IPS-NIHi7 (cell line): ENCODE measurements around the gene PNMA6F.
"Not testable (repeated sequence)": the region's sequence is repeated elsewhere in the genome, so short reads cannot be mapped to it uniquely, and the experiment has no call there.

Source experiments
- DNase-seq: peaks from one replicate; pipeline ENCODE4 v3.0.0; 2012; ENCODE audit warnings: mixed read lengths; ENCODE audit errors: extremely low spot score

Gene PNMA6F

DNA sequence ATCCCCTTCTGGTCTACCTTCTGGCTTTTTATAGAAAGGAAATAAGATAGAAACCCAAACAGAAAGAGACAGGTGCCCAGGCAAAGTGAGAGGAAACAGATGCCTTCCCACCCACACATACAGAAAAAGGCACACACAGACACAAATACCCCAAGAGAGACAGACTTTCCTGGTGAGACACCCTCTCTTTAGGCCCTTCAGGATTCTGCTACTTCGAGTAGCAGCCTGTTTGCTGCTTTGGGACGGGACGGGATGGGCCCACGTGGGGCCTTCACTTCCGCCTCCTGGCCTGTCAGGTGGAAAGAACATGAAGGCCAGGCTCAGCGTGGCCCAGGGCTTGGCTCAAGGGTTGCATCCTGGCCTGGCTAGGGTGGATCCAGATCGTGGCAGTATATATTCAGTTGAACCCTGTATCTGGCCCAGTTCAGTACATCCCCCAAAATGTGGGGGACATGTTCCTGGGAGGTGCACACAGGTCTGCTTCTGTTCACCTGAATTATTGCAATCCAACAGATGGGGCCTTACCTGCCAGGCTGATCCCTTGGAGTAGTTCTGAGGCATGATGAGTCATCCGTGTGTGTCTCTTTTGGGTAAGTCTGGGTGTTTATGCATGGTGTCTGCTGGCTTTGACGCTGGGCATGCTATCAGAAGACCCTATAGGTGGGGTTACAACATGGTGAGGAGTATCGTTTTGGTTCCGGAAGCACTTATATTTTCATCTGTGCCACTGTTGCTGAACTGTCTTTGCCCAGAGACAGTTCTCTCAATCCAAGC lies 14.7 kb upstream of the PNMA6F start:
- no peak for DNase-seq

DNA sequence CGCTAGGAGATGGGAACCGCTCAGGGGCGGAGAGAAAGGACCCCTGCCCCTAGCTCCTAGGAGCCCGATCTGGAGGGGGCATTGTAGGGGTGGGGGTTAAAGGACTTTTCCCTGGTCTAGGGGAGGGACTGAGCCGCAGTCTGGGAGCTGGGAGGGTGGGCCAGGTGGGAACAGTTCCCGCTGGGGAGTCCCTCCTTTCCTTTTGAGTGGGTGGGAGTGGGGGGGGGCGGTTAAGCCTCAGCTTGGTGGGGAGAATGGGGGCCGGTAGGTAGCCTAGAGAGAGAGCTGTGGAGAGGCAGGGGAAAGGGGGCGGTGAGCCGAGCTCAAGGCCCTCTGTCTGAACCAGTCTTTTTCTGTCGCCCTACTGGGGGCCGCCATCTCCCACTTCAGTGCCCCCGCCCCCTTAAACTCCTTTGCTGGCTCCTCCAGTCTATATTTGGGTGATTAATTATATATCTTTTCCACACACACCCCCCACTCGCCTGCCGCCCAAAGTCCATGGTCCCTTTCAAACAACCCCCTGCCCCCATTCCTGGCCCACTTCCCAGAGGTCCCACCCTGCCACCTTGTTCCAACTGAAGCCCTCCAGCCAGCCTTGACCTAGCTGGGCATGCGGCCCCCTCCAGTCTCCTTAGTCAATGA lies 13.2 kb upstream of the PNMA6F start:
- DNase-seq: no peak

DNA sequence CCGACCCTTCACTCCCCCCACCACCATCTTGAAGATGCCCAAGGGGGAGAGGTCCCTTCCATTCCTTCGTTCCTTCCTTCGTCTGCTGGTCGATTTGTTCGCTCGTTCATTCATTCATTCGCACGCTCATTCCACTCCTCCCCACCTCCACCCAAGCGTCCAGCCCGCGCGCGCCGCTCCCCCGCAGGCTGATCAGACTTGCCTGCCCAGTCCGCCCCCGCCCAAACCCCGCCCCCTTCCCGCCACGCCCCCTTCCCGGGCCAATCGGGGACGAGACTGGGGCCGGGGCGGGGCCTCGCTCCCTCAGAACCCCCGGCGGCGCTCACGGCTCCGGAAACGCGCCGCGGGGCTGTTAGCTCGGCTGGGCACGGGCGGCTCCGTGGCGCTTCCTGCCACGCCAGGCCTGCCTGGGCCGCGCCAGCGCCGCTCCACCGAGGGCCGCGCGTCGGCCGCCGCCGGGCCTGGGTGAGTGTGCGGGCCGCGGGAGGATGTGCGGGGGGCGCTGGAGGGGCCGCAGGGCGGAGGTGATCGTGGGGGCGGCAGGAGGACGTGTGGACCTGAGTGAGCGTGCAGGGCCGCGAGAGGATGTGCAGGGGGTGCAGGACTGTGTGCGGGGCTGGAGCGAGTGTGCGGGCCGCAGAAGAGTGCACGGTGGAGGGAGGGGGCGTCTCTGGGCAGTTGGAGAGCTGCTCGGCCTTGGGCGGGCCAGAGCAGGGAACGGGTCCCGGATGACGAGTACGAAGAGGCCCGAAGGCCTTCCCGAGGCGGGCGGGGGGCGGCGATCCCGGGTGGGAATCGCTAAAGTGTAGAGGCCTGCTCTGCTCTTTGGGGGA lies 12.5 kb upstream of the PNMA6F start, which contains the start of gene ZNF275:
TSS of gene ZNF275 (plus strand) at position 333 of the 833 bp plus-strand sequence. CDS start 2,527 bp downstream, outside the sequence.
- peak; percentile 82 for DNase-seq

DNA sequence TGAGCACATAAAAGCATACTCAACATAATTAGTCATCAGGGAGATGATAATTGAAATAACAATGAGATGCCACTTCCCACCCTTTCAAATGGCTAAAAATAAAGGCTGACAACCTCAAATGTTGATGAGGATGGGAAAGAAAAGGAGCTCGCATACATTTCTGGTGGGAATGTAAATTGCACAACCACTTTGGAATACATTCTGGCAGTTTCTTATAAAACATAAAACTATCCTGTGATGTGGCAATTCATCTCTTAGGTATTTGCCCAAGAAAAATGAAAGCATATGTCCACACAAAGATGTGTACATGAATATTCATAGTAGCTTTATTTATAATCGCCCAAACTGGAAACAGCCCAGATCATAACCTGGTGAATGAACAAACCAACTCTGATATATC lies 11.7 kb upstream of the PNMA6F start:
- DNase-seq: no peak

DNA sequence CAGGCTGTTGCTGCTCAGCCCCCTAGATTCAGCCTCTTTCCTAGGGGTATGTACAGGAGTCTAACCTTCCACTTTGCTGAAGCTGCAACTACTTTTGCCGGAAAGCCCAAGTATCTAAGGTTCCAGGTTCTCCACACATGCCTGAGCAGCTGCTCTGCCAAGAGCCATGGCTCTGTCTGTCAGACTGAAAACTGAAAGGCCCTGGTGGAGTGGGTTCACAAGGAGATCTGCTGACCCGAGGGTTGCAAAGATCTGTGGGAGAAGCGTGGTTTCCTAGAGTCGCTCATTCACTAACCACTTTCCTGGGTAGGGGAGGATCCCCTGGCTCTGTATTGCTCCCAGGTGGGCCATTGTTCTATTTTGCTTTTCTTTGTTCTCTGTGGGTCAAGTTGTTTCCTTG lies 6.0 kb upstream of the PNMA6F start:
- DNase-seq: no peak

DNA sequence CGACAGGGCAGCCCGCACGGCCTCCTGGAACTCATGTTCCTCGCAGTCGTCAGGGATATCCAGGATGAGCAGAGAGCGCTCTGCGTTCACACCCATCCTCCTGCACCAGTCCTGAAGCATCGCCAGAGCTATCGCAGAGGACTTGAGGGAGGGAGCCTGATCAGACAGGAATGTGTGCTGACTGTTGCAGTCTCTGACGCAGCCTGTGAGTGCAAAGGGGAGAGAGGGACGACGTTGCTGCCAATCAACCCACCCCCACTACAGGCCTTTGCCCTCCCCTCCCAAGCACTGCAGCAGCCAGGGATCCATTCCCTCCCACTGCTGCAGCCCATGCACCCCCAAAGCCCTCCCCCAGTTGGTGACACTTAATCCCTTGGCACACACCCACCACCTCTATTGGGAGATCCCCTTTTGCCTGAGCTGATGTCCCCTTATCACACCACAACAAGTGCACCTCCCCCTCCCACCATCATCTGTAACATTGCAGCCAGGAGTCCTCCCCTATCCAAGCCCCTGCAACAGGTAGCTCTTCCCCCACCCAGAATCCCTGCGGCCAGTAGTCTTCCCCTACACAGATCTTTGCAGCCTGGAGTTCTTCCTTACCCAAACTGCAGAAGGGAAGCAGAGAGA lies 897 bp downstream of the PNMA6F start:
- no peak for DNase-seq

DNA sequence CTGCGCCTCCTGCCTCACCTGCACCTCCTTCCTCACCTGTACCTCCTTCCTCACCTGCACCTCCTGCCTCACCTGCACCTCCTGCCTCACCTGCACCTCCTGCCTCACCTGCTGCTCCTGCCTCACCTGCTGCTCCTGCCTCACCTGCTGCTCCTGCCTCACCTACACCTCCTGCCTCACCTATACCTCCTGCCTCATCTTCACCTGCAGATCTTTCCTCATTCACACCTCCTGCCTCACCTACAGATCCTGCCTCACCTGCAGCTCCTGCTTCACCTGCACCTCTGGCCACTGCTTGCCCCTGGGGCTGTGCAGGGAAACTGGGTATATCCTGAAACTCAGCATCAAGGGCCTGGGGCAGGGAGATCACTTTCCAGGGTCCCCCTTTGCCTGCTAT lies 1.5 kb downstream of the PNMA6F start:
- DNase-seq: not testable (repeated sequence)

DNA sequence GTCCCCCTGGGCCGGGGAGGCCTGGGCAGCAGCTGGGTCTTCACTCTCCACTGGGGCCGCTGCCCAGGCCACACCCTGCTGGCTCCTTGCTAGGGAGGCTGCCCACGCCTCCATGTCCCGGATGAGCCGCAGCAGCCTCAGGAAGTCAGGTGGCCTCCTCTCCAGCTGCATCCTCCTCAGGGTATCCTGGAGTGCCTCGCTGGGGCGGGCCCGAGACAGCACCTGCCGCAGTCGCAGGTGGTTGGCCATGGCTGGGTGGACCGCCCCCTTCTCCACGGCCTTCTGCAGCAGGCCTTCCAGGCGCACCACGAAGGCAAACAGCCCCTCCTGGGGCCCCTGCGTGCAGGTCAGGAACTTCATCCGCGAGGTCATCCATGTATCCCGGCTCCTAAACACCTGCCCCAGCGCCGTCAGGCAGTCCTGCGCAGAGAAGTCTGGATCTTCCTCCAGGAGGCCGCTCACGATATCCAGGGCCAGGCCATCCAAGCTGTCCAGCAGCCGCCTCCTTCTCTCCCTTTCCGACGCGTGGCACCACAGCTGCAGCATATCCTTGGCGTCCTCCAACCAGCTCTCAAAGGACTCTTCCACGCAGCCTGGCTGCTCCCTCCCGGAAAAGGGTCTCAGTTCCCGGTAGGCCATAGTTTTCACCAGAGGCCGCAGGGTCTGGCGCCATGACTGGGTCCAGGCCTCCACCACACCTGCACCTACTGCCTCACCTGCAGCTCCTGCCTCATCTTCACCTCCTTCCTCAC lies 2.1 kb downstream of the PNMA6F start:
- DNase-seq: no peak

DNA sequence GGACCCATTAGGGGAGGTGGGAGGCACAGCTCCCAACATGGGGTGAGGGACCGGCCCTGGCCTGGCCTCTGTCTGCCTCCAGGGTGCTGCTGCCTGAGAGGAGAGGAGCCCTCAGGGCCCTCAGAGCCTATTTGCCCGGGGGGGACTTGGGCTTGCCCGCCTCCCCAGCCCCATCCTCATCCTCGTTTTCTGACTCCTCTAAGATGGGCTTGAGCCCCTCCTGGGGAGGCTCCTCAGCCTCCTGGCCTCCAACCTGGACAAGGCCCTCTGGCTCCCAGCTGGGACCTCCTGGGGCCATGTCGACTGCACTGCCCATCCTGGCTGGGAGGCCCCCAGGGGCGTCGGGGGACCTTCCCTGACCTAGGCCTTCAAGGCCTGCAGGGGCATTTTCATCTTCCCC lies 2.8 kb downstream of the PNMA6F start:
- DNase-seq: no peak

DNA sequence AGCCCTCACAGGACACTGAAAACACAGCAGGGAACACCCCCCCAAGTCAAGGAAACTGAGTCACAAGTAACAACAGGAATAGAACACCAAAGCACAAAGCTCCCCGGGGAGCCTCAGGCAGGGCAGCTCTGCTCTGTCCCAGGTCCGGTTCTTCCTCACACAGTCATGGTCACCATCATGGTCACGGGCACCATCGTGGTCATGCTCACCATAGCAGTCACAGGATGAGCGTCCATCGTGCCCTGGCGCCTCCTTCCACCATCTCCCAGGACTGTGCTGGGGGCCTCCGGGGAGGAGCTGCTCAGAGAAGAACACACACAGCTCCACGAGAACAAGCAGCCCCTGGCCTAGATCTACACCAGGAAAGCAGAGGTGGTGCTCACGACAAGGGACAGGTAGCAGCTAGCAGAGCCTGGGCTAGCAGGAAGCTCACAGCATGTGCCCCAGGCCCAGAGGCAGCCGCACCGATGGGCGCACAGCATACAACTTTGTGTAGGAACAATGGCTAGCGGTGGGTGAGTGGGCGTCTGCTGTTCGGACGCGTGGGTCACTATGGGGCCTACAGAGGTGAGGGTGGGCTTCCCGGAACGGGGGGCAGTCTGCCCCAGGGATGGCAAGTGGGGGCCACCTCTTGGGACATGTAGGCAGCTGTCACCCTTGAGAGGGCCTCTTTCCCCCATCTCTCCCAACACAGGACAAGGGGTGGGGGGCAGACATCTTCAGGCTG lies 3.4 kb downstream of the PNMA6F start:
- no peak for DNase-seq

DNA sequence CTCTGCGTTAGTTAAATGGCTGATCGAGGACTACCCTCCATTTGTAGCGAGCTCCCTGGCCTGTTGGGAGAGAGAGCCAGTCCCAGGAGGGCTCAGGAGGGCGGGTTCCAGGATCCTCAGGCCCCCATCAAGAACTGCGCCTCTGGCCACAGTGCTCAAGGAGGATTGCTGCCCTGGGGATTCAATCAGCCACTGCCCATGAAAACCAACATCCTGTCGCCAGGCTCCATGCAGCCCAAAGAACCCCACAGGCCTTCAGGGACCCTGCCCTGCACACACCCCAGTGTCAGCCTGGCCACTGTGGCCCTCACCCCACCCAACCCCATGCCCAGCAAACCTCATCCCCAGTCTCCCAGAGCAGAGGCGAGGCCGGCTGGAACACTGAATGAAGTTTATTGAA lies 4.3 kb downstream of the PNMA6F start:
- DNase-seq: no peak

DNA sequence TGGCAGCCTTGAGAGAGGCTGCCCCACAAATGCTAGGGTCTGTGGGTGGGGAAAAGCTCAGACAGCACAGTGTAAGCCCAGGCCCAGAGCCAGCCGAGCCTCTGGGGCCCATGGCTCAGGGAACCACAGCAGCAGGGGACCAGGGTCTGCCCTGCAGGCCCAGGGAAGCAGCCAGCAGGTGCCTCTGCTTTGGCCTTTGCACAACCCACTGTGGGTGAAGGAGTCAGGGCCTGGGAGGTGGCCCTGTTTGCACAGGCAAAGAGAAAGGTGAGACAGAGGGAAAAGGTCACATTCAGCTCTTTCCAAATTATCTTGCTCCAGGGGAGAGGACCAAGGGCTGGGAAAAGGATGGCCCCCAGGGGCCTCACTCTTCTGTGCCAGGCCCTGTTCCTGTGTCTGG lies 8.7 kb downstream of the PNMA6F start:
- DNase-seq: no peak

DNA sequence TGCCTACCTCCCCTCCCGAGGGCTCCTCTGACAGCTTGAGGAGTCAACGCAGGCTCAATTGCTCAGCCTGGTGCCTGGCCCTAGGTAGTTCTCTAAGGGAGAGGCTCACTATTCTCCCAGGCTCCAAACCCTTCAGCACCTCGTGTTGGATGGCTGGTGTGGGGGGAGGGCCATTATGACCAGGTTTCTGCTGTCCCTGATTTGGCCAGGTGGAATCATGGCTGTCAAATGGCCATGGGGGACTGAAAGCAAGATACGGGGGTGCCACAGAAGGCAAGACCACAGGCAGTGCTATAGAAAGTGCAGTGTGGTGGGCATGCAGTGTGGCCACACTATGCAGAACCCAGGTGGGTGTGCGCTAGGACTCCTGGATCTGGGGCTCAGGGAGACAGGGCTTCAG lies 9.5 kb downstream of the PNMA6F start:
- DNase-seq: no peak

DNA sequence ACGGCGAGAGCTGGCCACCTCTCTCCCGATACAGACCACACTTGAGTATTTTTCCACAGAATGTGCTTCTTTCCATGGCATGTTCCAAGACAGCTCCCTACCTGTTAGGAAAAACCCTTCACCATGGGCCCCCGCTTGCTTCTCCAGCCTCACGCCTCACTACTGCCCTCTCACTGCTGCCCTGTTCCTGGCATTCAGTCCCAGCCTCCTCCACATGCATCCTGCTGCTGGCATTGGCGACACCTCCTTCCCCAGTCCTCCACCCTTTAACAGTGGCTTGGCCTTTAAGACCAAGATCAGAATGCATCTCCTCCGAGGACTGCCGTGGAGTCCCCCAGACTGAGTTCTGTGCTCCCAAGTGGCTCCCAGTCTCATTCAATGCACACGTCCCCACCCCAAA lies 10.7 kb downstream of the PNMA6F start:
- DNase-seq: peak; percentile 27

DNA sequence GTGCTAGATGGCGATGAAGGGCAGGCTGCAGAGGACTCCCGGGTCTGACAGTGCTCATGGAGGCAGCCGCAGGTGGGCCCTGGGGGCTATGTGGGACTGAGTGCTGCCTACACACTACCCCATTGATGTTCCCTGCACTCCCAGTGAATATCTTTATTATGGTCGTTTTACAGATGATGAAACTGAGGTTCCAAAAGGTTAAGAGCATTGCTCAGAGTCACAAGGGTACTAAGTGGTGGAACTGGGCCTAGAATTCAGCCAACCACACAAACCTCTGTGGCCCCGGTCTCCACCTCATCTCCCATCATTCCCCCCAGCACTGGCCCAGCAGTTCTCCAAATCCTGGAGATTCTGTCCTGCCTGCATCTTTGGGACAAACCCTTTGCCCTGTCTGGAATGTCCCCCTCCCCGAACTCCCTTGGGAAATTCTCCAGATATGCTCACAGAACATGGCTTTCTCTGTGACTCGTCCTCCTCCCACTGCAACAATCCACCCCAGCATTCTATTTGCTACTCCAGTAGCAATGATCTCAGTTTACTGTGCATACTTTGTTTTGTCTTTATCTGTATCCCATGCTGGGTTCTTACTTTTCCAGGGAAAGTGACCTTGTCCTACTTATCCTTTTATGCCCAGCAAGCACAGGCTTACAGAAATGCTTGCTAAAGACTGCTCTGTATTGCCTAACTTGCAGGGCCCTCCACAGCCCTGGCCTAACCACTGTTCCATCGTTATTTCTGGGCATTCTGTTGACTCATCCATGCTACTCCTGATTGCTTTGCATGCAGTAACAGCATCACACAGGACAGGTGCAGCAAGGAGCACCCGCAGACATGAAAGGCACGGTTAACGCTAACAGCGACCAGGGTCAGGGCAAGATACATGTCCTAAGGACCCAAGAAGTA lies 14.0 kb downstream of the PNMA6F start:
- DNase-seq: no peak

DNA sequence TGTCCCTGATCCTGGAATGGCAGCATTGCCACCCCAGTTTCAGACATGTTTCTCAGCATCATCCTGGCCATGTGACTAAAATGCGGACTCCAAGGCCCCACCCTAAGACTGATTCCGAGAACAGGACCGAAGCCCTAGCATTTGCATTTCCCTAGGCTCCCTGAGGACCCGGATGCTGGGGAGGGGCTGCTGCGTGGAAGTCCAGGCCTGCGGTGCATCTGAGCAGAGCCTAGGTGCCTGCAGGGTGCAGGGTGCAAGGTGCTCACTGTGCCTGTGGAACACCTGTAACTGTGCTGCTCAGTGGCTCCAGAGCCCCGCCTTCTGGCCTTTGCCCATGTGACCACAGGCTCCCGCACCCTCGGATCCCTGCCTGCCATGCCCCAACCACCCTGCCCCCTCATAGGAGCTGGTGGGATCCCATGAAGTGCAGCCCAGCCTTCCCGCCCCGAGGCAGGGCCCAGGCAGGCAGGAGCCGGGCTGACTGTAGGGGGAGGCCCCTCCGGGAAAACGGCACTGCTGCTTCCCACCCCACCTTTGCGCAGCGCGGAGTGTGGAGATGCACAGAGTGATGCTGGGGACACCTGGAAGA lies 14.9 kb downstream of the PNMA6F start:
- no peak for DNase-seq

DNA sequence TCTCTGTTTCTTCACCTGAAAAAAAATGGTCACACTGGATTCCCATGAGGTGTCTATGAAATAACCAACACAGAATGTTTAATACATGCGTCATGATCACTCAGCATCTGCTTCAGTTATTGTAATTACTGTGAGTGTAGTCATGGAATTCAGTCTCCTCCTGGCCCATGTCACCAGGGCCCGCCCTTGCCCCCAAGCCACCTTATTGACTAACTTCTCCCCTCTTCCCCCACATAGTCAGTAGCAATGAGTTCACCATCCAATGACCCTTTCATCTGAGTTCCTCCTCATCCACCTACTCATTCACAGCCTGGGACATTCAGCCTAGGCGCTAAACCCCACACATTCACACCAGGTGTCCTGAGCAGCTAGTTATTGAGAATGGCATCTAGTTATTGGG lies 15.6 kb downstream of the PNMA6F start:
- no peak for DNase-seq

DNA sequence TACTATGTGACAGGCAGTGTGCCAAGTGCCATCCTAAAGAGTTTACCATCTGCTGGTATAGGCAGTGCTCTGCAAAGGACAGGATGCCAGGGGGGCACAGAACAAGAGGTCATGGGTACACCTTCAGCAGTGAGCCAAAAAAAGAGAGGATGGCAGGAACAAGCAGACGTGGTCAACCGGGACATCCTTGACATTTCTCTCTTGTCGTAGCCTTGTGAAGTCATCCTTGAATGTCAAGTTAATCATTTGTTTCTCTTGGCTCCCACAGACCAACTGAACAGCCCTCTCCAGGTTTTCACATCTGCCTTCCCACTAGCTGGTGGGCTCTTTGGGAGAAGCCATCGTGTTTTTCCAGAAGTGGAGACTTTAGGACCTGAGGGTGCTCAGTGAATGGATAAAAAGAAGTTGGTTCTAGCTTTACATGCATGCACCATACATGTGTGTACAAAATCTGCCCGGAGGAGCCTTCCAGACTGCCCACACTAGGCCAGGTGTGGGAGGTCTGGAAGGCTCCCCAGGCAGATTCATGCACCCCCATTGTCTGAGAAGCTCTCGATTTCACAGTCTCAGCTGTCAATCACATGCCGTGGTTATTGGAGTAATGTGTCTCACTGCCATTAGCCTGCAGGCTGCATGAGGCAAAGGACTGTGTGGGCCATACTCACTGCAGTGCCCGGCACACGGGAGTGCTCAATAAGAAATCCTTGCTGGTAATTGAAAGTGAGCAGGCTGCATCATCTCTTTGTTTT lies 16.4 kb downstream of the PNMA6F start:
- DNase-seq: no peak
